NT2/D1 (cell line): ENCODE data around the gene ENTREP3.

ENCODE experiments used
- YY1 ChIP-seq: IDR thresholded peaks from 2 replicates; pipeline ENCODE4 v1.6.1; 2011; ENCODE audit not compliant: insufficient read length, insufficient read depth
- ZNF274 ChIP-seq: IDR thresholded peaks from 2 replicates; pipeline ENCODE4 v1.6.1; 2011; ENCODE audit warnings: mild to moderate bottlenecking, low read depth, low read length

DNA sequence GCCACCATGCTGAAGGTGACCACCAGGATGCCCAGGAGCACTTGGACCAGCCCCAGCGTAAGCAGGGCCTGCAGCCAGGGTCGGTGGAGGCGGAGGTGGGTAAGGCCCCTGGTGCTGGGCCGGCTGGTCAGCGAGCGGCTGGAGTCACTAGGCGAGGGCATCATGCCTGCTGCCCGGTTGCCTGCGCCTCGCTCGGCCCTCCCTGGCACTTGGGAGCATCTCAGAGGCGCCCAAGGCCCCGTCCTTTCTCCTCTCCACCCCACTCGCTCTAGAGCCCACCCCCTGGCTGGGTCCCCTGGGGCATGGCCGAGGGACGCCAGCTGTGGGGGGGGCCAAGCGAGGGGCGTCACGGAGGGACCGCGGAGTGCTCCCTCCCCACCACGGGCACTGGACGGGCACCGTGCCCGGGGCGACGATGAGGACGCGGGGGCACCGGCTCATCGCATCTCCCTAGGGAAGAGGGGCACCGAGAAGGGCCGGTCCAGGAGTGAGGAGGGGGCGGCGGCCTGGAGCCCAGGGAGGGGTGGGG is 505 bp downstream of the ENTREP3 start:
- TF ChIP-seq ZNF274, result no peak
- TF ChIP-seq YY1, result no peak
